K562 (cell line): ENCODE data around the gene PURA. TPM values are rescaled to one million over a fixed set of nuclear protein-coding genes. Genes with fewer than 3 reads are reported as not detected.

ENCODE experiments used
- ATAC-seq: fragments of 200-7000 bp; cut with Tn5 transposase; 3 replicates; pipeline ENCODE4 v1.9.1; 2020; ENCODE audit warnings: moderate library complexity
- BruUV-seq: library from RNA; stranded (reverse); fragments of 400-500 nt; replicated peaks from 2 replicates; lab custom pipeline; 2021; lab: Mats Ljungman, UMichigan
- CTCF ChIA-PET: fragments of 300-600 bp; formaldehyde crosslinking; extraction: SDS; loops from one replicate; lab custom pipeline; 2021; ENCODE audit warnings: low intra/inter-chr PET ratio; lab: Yijun Ruan, JAX
- POLR2A ChIA-PET: fragments of 300-600, 350-650 bp; sonication (Branson Sonifier 250); formaldehyde crosslinking; extraction: SDS; loops from one replicate; lab custom pipeline; 2021; ENCODE audit warnings: antibody characterized with exemption, inconsistent platforms; lab: Yijun Ruan, JAX
- DNase-seq, 4 experiments: peaks; one replicate each; pipeline versions ENCODE4 v3.0.0 to v3.0.0-alpha.2; 2011 to 2018; ENCODE audit warnings: low spot score in 3 of 4, mixed read lengths in 3 of 4; ENCODE audit errors: extremely low read depth in 1 of 4
- FAIRE-seq: peaks from 2 replicates; lab custom pipeline; 2011; peaks lifted over from hg19 to GRCh38; lab: Jason Lieb, UNC
- H2AFZ ChIP-seq: 2 replicates; pipeline ENCODE4 v1.6.0; 2011; ENCODE audit warnings: low read depth, low read length, control low read depth, inconsistent platforms
- H3K27ac ChIP-seq: fragments of 200-600 bp; 3 replicates; pipeline ENCODE4 v1.8.0; 2011; ENCODE audit warnings: low read depth, mild to moderate bottlenecking, control low read depth, inconsistent platforms, low read length, moderate library complexity, mixed read lengths; ENCODE audit errors: extremely low read depth
- H3K27me3 ChIP-seq, 2 experiments: fragments of 300-600 bp in 1 of 2; 2 replicates in 1 of 2; 3 replicates in 1 of 2; pipeline versions ENCODE4 v1.6.0 to v1.8.0; 2011; ENCODE audit warnings: inconsistent platforms in 2 of 2, low read length in 2 of 2, mild to moderate bottlenecking in 1 of 2, mixed read lengths in 1 of 2, moderate library complexity in 1 of 2; ENCODE audit not compliant: control insufficient read depth in 2 of 2, insufficient read depth in 2 of 2
- H3K36me3 ChIP-seq: fragments of 300-600 bp; 3 replicates; pipeline ENCODE4 v1.8.0; 2011; ENCODE audit warnings: mild to moderate bottlenecking, low read length, inconsistent platforms; ENCODE audit not compliant: control insufficient read depth, insufficient read depth
- H3K4me1 ChIP-seq, 2 experiments: fragments of 200-600 bp in 1 of 2; replicated peaks in 1 of 2; 2 replicates in 1 of 2; 3 replicates in 1 of 2; pipeline versions ENCODE4 v1.5.1 to v1.8.0; 2011; ENCODE audit warnings: inconsistent platforms in 2 of 2, low read length in 2 of 2, mild to moderate bottlenecking in 1 of 2, mixed read lengths in 1 of 2, moderate library complexity in 1 of 2; ENCODE audit not compliant: control insufficient read depth in 2 of 2, insufficient read depth in 2 of 2
- H3K4me2 ChIP-seq: 2 replicates; pipeline ENCODE4 v1.6.1; 2011; ENCODE audit warnings: low read length, control low read depth, inconsistent platforms, mixed read lengths; ENCODE audit not compliant: insufficient read depth
- H3K4me3 ChIP-seq: fragments of 200-600 bp; sonication (generic), shearing (Covaris generic); 2 replicates; pipeline ENCODE4 v1.5.1; 2016; ENCODE audit warnings: control low read depth, inconsistent platforms
- H3K79me2 ChIP-seq: fragments of 200-600 bp; 3 replicates; pipeline ENCODE4 v1.8.0; 2011; ENCODE audit warnings: low read length, inconsistent platforms; ENCODE audit not compliant: control insufficient read depth, insufficient read depth
- H3K9ac ChIP-seq, 2 experiments: 2 replicates each; pipeline versions ENCODE4 v1.6.0 to v1.6.1; 2011; ENCODE audit warnings: low read depth in 2 of 2, low read length in 2 of 2, control low read depth in 1 of 2, inconsistent platforms in 1 of 2, mild to moderate bottlenecking in 1 of 2, mixed read lengths in 1 of 2; ENCODE audit not compliant: insufficient read depth in 1 of 2
- H3K9me1 ChIP-seq: one replicate; pipeline ENCODE4 v1.6.0; 2011; ENCODE audit warnings: inconsistent platforms, mild to moderate bottlenecking, low read length, moderate library complexity; ENCODE audit not compliant: control insufficient read depth, insufficient read depth
- H3K9me3 ChIP-seq: replicated peaks from 2 replicates; pipeline ENCODE4 v1.5.1; 2011; ENCODE audit warnings: low read depth, low read length, inconsistent platforms; ENCODE audit not compliant: control insufficient read depth, insufficient read depth
- H4K20me1 ChIP-seq: replicated peaks from 2 replicates; pipeline ENCODE4 v1.6.1; 2011; ENCODE audit warnings: low read length, inconsistent platforms, mixed read lengths; ENCODE audit not compliant: control insufficient read depth, insufficient read depth
- ATF3 ChIP-seq, 2 experiments: fragments of 450-650 bp in 1 of 2; sonication (generic) in 1 of 2; formaldehyde crosslinking in 1 of 2; IDR thresholded peaks in 1 of 2; conservative IDR thresholded peaks in 1 of 2; 2 replicates each; pipeline versions ENCODE4 v1.6.1 to v1.8.1; 2016 to 2023; ENCODE audit warnings: mild to moderate bottlenecking in 2 of 2, moderate library complexity in 2 of 2, inconsistent platforms in 1 of 2, missing genetic modification reagents in 1 of 2
- CEBPG ChIP-seq, 3 experiments: fragments of 200-800 bp in 1 of 3; sonication (Bioruptor generic) in 1 of 3; sonication (generic) in 1 of 3; formaldehyde crosslinking in 1 of 3; IDR thresholded peaks in 2 of 3; conservative IDR thresholded peaks in 1 of 3; 2 replicates each; pipeline versions ENCODE4 v1.6.1 to v1.8.0; 2016 to 2022; ENCODE audit warnings: missing compliant biosample characterization in 2 of 3, missing genetic modification characterization in 2 of 3, mild to moderate bottlenecking in 1 of 3, missing genetic modification reagents in 1 of 3
- COPS2 ChIP-seq: fragments of 450-650 bp; conservative IDR thresholded peaks from 2 replicates; pipeline ENCODE4 v1.6.1; 2016; ENCODE audit warnings: mild to moderate bottlenecking, moderate library complexity
- DIDO1 ChIP-seq: fragments of 450-650 bp; IDR thresholded peaks from 2 replicates; pipeline ENCODE4 v1.6.1; 2016; ENCODE audit warnings: low read depth, missing biosample characterization, missing genetic modification characterization
- GTF2B ChIP-seq: IDR thresholded peaks from 2 replicates; pipeline ENCODE4 v1.6.1; 2011; ENCODE audit not compliant: insufficient read length; ENCODE audit errors: extremely low read depth
- HCFC1 ChIP-seq: IDR thresholded peaks from 2 replicates; pipeline ENCODE4 v1.6.1; 2012; ENCODE audit warnings: low read depth, low read length, improper control_type of control experiment
- HDGF ChIP-seq: fragments of 450-650 bp; IDR thresholded peaks from 2 replicates; pipeline ENCODE4 v1.6.1; 2016
- KDM5B ChIP-seq: fragments of 200-600 bp; sonication (generic); IDR thresholded peaks from 2 replicates; pipeline ENCODE4 v1.6.1; 2012; ENCODE audit warnings: low read depth, mild to moderate bottlenecking, moderate library complexity, low read length, control low read depth, inconsistent platforms; ENCODE audit not compliant: insufficient replicate concordance
- MEIS2 ChIP-seq: fragments of 450-650 bp; IDR thresholded peaks from 2 replicates; pipeline ENCODE4 v1.6.1; 2014; ENCODE audit warnings: mild to moderate bottlenecking; ENCODE audit not compliant: partially characterized antibody
- RFX5 ChIP-seq: IDR thresholded peaks from 2 replicates; pipeline ENCODE4 v1.6.1; 2011; ENCODE audit warnings: low read depth, mild to moderate bottlenecking, improper control_type of control experiment, low read length
- TAL1 ChIP-seq: fragments of 450-650 bp; IDR thresholded peaks from 2 replicates; pipeline ENCODE4 v1.6.1; 2016; ENCODE audit warnings: mild to moderate bottlenecking
- TCF3 ChIP-seq: sonication (generic); formaldehyde crosslinking; IDR thresholded peaks from 2 replicates; pipeline ENCODE4 v1.4.0; 2020; ENCODE audit warnings: mild to moderate bottlenecking, missing genetic modification reagents
- THAP12 ChIP-seq: fragments of 250-450 bp; sonication (Bioruptor Pico); IDR thresholded peaks from 2 replicates; pipeline ENCODE4 v1.9.0; 2021; ENCODE audit warnings: mild to moderate bottlenecking, inconsistent platforms
- TRIM24 ChIP-seq, 2 experiments: fragments of 450-650 bp; IDR thresholded peaks; 2 replicates each; pipeline ENCODE4 v1.6.1; 2016
- ZBTB9 ChIP-seq: fragments of 450-650 bp; formaldehyde crosslinking; IDR thresholded peaks from 2 replicates; pipeline ENCODE4 v1.4.0; 2020; ENCODE audit warnings: mild to moderate bottlenecking, moderate library complexity
- ZFPM2 ChIP-seq: fragments of 250-450 bp; sonication (Bioruptor Pico); IDR thresholded peaks from 2 replicates; pipeline ENCODE4 v1.5.1; 2022; ENCODE audit warnings: mild to moderate bottlenecking
- ZNF143 ChIP-seq: sonication (generic); formaldehyde crosslinking; IDR thresholded peaks from 2 replicates; pipeline ENCODE4 v1.9.0; 2022; ENCODE audit warnings: mild to moderate bottlenecking, missing genetic modification reagents
- ZNF316 ChIP-seq: fragments of 450-650 bp; IDR thresholded peaks from 2 replicates; pipeline ENCODE4 v1.6.1; 2016
- ZNF444 ChIP-seq: fragments of 250-450 bp; sonication (Bioruptor Pico); IDR thresholded peaks from 2 replicates; pipeline ENCODE4 v1.4.0; 2020; ENCODE audit warnings: mild to moderate bottlenecking, moderate library complexity
- WGBS: fragments of 100-300 bp; shearing (Covaris generic); methylation state at CpG from one replicate; pipeline ENCODE4 v1.1.6; 2016; ENCODE audit warnings: low coverage, mixed read lengths; ENCODE audit not compliant: insufficient coverage; ENCODE audit errors: missing lambda C conversion rate; 5-methylcytosine and 5-hydroxymethylcytosine counted together
- in situ Hi-C: fragments of 300-500 bp; cut with MboI; formaldehyde crosslinking; loops from 4 replicates; pipeline ENCODE4 v1.15.0; 2018; ENCODE audit warnings: inconsistent platforms, mixed read lengths
- intact Hi-C: fragments of 100-400 bp; cut with micrococcal nuclease; formaldehyde crosslinking; loops from 2 replicates; pipeline ENCODE4 v1.14.2; 2022
- polyA plus RNA-seq, 8 experiments: library from polyadenylated mRNA; depleted of rRNA in 4 of 8; stranded (reverse) in 5 of 8; unstranded in 3 of 8; fragments of >200 nt; fragmentation: Nextera tagmentation in 2 of 8; fragmentation: Illumina TruSeq in 1 of 8; extraction: Ambion mirVana in 2 of 8; extraction: Trizol in 1 of 8; gene quantifications; 2 replicates each; pipeline versions ENCODE4 v1.2.1 to v1.2.3, GENCODE V29; 2011 to 2014; ENCODE audit warnings: inconsistent platforms in 1 of 8, missing spikeins in 1 of 8
- total RNA-seq, 7 experiments: library from RNA; depleted of rRNA in 6 of 7; stranded (reverse); fragments of >200 nt in 6 of 7; fragmentation: Illumina TruSeq in 2 of 7; extraction: Trizol in 2 of 7; gene quantifications; 2 replicates each; pipeline versions ENCODE4 v1.2.1 to v1.2.3, GENCODE V29; 2011 to 2021; ENCODE audit warnings: low replicate concordance in 1 of 7

Gene PURA
- total and polyA plus RNA-seq, 9 of the 15 experiments (the other 6 are each of a cell fraction or from before 2014, with no cell fraction given): 3.2 to 11.1 (median 5.4) TPM

- H3K36me3 ChIP-seq: no peaks in the 10 kb centered on the region
- H3K4me1 ChIP-seq: no peaks in the 10 kb centered on the region
- WGBS: 6% methylated on average over 1 of the region's 1 CpG
- H3K4me2 ChIP-seq: no peak overlapping the region
- no peak overlapping the region for H3K4me3 ChIP-seq
- intact Hi-C loops: no loop called here
- ChIA-PET CTCF (no interaction called here), POLR2A (no interaction called here)
- no TSS peak for BruUV-seq
- no peak overlapping the region for H3K9ac ChIP-seq
- FAIRE-seq (no peak), ATAC-seq (no peak), DNase-seq (no peak)
- no peak overlapping the region for H3K27ac ChIP-seq
- peaks cover 10% of the 10 kb centered on the region for H3K9me3 ChIP-seq
- in situ Hi-C loops: no loop called here
- H4K20me1 ChIP-seq: no peaks in the 10 kb centered on the region
- no peaks in the 10 kb centered on the region; a peak in 1 of 5 replicates for H3K27me3 ChIP-seq
- no peaks in the 10 kb centered on the region for H3K9me1 ChIP-seq
- H2AFZ ChIP-seq: no peak overlapping the region
- no peaks in the 10 kb centered on the region for H3K79me2 ChIP-seq
- TF ChIP-seq HDGF: no peak
- TF ChIP-seq MEIS2: peak; percentile 50
- no peak for TF ChIP-seq ZNF316
- no peak for TF ChIP-seq KDM5B
- no peak for TF ChIP-seq DIDO1 (tag)
- TF ChIP-seq RFX5: no peak
- TF ChIP-seq ZNF444 (CRISPR knock-in tag): no peak
- TF ChIP-seq GTF2B: no peak
- peak in 1 of 2 experiments; percentile 53; a peak in 1 of 4 replicates for TF ChIP-seq TRIM24 (IDR thresholded peaks at IDR 0.05)
- TF ChIP-seq TAL1: peak; percentile 32; the same call in 1 of the 2 replicates
- no peak for TF ChIP-seq COPS2
- no peak for TF ChIP-seq THAP12 (CRISPR knock-in tag)
- TF ChIP-seq CEBPG (CRISPR knock-in tag; IDR thresholded peaks at IDR 0.05): no peak
- peak in 1 of 2 experiments; percentile 74; a peak in 2 of 4 replicates for TF ChIP-seq CEBPG (tag; conservative IDR thresholded peaks at IDR 0.05 in 1 of 2, IDR thresholded peaks at IDR 0.05 in 1 of 2)
- TF ChIP-seq ATF3 (IDR thresholded peaks at IDR 0.05): 0 out of 2 replicates have a peak, but pooled peaks have one; percentile 24
- TF ChIP-seq ATF3 (CRISPR knock-in tag; conservative IDR thresholded peaks at IDR 0.05): no peak
- no peak for TF ChIP-seq HCFC1
- no peak for TF ChIP-seq ZNF143 (CRISPR knock-in tag)
- TF ChIP-seq TCF3 (CRISPR knock-in tag): peak; percentile 25; the same call in 1 of the 2 replicates
- no peak for TF ChIP-seq ZBTB9 (CRISPR knock-in tag)
- TF ChIP-seq ZFPM2 (CRISPR knock-in tag): no peak
Observed at GRCh38 chr5:140093866-140094265, 20.0 kb upstream of the PURA start.
